Measurements from ENCODE around the gene CFAP100. TPM values are rescaled to one million over a fixed set of nuclear protein-coding genes. Genes with fewer than 3 reads are reported as not detected.

The CFAP100 gene
- total and polyA plus RNA-seq, 10 of the 15 experiments (the other 5 are each of a cell fraction or from before 2014, with no cell fraction given) = 0.04 to 0.27 TPM; not detected in 8

DNA sequence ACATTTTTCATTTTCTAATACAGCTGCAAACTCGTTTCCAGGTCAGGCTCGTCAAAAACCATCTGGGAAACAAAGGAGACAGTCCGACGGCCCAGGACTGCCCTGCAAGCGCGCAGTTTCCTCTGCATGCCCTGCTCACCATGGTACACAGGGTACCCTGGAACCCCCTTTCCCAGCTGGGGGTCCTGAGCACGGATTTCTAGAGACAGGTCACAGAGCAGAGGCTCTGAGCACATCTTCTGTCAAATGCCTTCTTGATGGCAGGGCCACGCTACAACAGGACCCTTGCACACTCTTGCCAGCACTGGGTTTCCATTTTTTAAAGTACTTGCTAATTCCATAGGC lies 72.9 kb downstream of the CFAP100 start:
- Histone ChIP-seq H3K27ac (ENCODE audit: control insufficient read depth, insufficient read depth) (no peak overlapping the region), H3K4me3 (no peak overlapping the region), H2AFZ (ENCODE audit: control insufficient read depth, low read depth, low read length) (no peak overlapping the region), H3K9ac (ENCODE audit: control insufficient read depth, insufficient read depth, low read length) (no peak overlapping the region), H3K36me3 (ENCODE audit: control insufficient read depth in 2 of 2, insufficient read depth in 2 of 2, low read length in 1 of 2) (peaks cover 24 to 31% of the 10 kb centered on the region in 2 experiments), H4K20me1 (ENCODE audit: control insufficient read depth, insufficient read depth) (peaks cover 3% of the 10 kb centered on the region; the same call in 1 of the 2 replicates), H3K79me2 (ENCODE audit: control insufficient read depth, insufficient read depth, low read length) (peaks cover 6% of the 10 kb centered on the region), H3K4me2 (ENCODE audit: control insufficient read depth, insufficient read depth) (no peak overlapping the region), H3K4me1 (ENCODE audit: control insufficient read depth, insufficient read depth, low read length) (peaks cover 3% of the 10 kb centered on the region; the same call in 1 of the 2 replicates), H3K9me3 (replicated peaks; ENCODE audit: control insufficient read depth, insufficient read depth, low read length) (no peaks in the 10 kb centered on the region), H3K27me3 (replicated peaks in 1 of 2; ENCODE audit: control insufficient read depth in 2 of 2, insufficient read depth in 2 of 2, low read length in 1 of 2) (no peaks in the 10 kb centered on the region)
- WGBS (ENCODE audit: insufficient coverage, insufficient replicate concordance, low lambda C conversion rate, missing lambda C conversion rate) = 84% methylated on average over 8 of the region's 8 CpGs
- ChIA-PET POLR2A (no interaction called here), SMC1A (ENCODE audit: uncharacterized antibody, unreplicated experiment) (no interaction called here), RAD21 (ENCODE audit: unreplicated experiment) (no interaction called here), CTCF (no interaction called here)
- FAIRE-seq (no peak), DNase-seq (ENCODE audit: low read depth, low spot score) (no peak), ATAC-seq (no peak)
- BruUV-seq (replicated peaks) = no TSS peak
- TF ChIP-seq, protein P1, sequence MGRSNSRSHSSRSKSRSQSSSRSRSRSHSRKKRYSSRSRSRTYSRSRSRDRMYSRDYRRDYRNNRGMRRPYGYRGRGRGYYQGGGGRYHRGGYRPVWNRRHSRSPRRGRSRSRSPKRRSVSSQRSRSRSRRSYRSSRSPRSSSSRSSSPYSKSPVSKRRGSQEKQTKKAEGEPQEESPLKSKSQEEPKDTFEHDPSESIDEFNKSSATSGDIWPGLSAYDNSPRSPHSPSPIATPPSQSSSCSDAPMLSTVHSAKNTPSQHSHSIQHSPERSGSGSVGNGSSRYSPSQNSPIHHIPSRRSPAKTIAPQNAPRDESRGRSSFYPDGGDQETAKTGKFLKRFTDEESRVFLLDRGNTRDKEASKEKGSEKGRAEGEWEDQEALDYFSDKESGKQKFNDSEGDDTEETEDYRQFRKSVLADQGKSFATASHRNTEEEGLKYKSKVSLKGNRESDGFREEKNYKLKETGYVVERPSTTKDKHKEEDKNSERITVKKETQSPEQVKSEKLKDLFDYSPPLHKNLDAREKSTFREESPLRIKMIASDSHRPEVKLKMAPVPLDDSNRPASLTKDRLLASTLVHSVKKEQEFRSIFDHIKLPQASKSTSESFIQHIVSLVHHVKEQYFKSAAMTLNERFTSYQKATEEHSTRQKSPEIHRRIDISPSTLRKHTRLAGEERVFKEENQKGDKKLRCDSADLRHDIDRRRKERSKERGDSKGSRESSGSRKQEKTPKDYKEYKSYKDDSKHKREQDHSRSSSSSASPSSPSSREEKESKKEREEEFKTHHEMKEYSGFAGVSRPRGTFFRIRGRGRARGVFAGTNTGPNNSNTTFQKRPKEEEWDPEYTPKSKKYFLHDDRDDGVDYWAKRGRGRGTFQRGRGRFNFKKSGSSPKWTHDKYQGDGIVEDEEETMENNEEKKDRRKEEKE (IDR thresholded peaks at IDR 0.05) = no peak
- no peak for TF ChIP-seq EZH2 (IDR thresholded peaks at IDR 0.05; ENCODE audit: borderline replicate concordance, control insufficient read depth, low read depth, low read length)
- intact Hi-C loops (cut with micrococcal nuclease; ENCODE audit: unreplicated experiment) = no loop called here
- in situ Hi-C loops (cut with MboI) = no loop called here

- CTCF ChIA-PET = no interaction called here
- Histone ChIP-seq H3K79me2 (ENCODE audit: control insufficient read depth, insufficient read depth, low read length) (peaks cover 13% of the 10 kb centered on the region), H3K27me3 (replicated peaks in 1 of 2; ENCODE audit: control insufficient read depth in 2 of 2, insufficient read depth in 2 of 2, low read length in 1 of 2) (no peaks in the 10 kb centered on the region), H3K4me3 (no peak overlapping the region), H3K4me1 (ENCODE audit: control insufficient read depth, insufficient read depth, low read length) (peaks cover 7% of the 10 kb centered on the region; the same call in 1 of the 2 replicates), H2AFZ (ENCODE audit: control insufficient read depth, low read depth, low read length) (no peak overlapping the region), H3K36me3 (ENCODE audit: control insufficient read depth in 2 of 2, insufficient read depth in 2 of 2, low read length in 1 of 2) (peaks cover 24 to 31% of the 10 kb centered on the region in 2 experiments), H4K20me1 (ENCODE audit: control insufficient read depth, insufficient read depth) (peaks cover 8% of the 10 kb centered on the region; the same call in 1 of the 2 replicates), H3K9ac (ENCODE audit: control insufficient read depth, insufficient read depth, low read length) (no peak overlapping the region), H3K4me2 (ENCODE audit: control insufficient read depth, insufficient read depth) (no peak overlapping the region), H3K27ac (ENCODE audit: control insufficient read depth, insufficient read depth) (no peak overlapping the region), H3K9me3 (replicated peaks; ENCODE audit: control insufficient read depth, insufficient read depth, low read length) (no peaks in the 10 kb centered on the region)
- DNase-seq (ENCODE audit: low read depth, low spot score) (no peak), ATAC-seq (no peak), FAIRE-seq (no peak)
- POLR2A ChIA-PET = no interaction called here
- in situ Hi-C loops (cut with MboI) = no loop called here
- RAD21 ChIA-PET (ENCODE audit: unreplicated experiment) = no interaction called here
- intact Hi-C loops (cut with micrococcal nuclease; ENCODE audit: unreplicated experiment) = no loop called here
- WGBS (ENCODE audit: insufficient coverage, insufficient replicate concordance, low lambda C conversion rate, missing lambda C conversion rate) = 92% methylated on average over 13 of the region's 13 CpGs
- BruUV-seq (replicated peaks) = no TSS peak
- SMC1A ChIA-PET (ENCODE audit: uncharacterized antibody, unreplicated experiment) = no interaction called here
- TF ChIP-seq HSF1 (IDR thresholded peaks at IDR 0.05; ENCODE audit: low read depth, low read length) (no peak), ZNF687 (IDR thresholded peaks at IDR 0.05) (no peak), DPF2 (IDR thresholded peaks at IDR 0.05) (no peak), CREM (IDR thresholded peaks at IDR 0.05; ENCODE audit: low read depth) (no peak), MTA2 (IDR thresholded peaks at IDR 0.05; ENCODE audit: low read depth) (no peak), NR2F1 (conservative IDR thresholded peaks at IDR 0.05) (no peak)
Measured at GRCh38 chr3:126468028-126468891, 73.6 kb downstream of the CFAP100 start.

Data from GM12878 (cell line).